Caco-2 (cell line): ENCODE data around the gene JAK1. TPM values are rescaled to one million over a fixed set of nuclear protein-coding genes. Genes with fewer than 3 reads are reported as not detected.

ENCODE experiments used
- BruUV-seq: library from RNA; stranded (reverse); fragments of 400-500 nt; replicated peaks from 2 replicates; lab custom pipeline; 2021; lab: Mats Ljungman, UMichigan
- CTCF ChIA-PET: fragments of 300-600 bp; sonication (Branson Sonifier 250); formaldehyde crosslinking; loops from one replicate; lab custom pipeline; 2022; ENCODE audit warnings: antibody characterized with exemption; lab: Charles Lee
- POLR2A ChIA-PET: fragments of 300-600 bp; sonication (Branson Sonifier 250); formaldehyde crosslinking; loops from one replicate; lab custom pipeline; 2022; ENCODE audit warnings: antibody characterized with exemption; lab: Charles Lee
- DNase-seq, 2 experiments: peaks; one replicate each; pipeline versions ENCODE4 v3.0.0 to v3.0.0-alpha.2; 2020 to 2022
- H3K27me3 ChIP-seq: replicated peaks from 2 replicates; pipeline ENCODE4 v1.6.0; 2011; ENCODE audit warnings: low read length; ENCODE audit not compliant: control insufficient read depth, insufficient read depth
- H3K36me3 ChIP-seq: 2 replicates; pipeline ENCODE4 v1.5.1; 2011; ENCODE audit warnings: low read length; ENCODE audit not compliant: control insufficient read depth, insufficient read depth
- H3K4me1 ChIP-seq: fragments of 250-450 bp; sonication (Bioruptor Pico); 2 replicates; pipeline ENCODE4 v1.5.1; 2020; ENCODE audit warnings: mild to moderate bottlenecking
- H3K4me3 ChIP-seq: 2 replicates; pipeline ENCODE4 v1.5.1; 2011; ENCODE audit warnings: low read depth, mild to moderate bottlenecking, control low read depth, low read length
- H3K9me3 ChIP-seq: fragments of 250-450 bp; sonication (Bioruptor Pico); 2 replicates; pipeline ENCODE4 v1.5.1; 2020; ENCODE audit warnings: mild to moderate bottlenecking, moderate library complexity
- H3K27ac Mint-ChIP-seq: one replicate; pipeline ENCODE4 v1.8.0; 2022; ENCODE audit warnings: mixed read lengths; ENCODE audit not compliant: unreplicated experiment
- H3K27me3 Mint-ChIP-seq: one replicate; pipeline ENCODE4 v1.8.0; 2022; ENCODE audit warnings: mixed read lengths; ENCODE audit not compliant: insufficient read depth, unreplicated experiment
- H3K36me3 Mint-ChIP-seq: one replicate; pipeline ENCODE4 v1.8.0; 2022; ENCODE audit warnings: mild to moderate bottlenecking, mixed read lengths; ENCODE audit not compliant: insufficient read depth, unreplicated experiment
- H3K4me1 Mint-ChIP-seq: one replicate; pipeline ENCODE4 v1.8.0; 2022; ENCODE audit warnings: low read depth, mixed read lengths; ENCODE audit not compliant: unreplicated experiment
- H3K4me3 Mint-ChIP-seq: one replicate; pipeline ENCODE4 v1.8.0; 2022; ENCODE audit warnings: mild to moderate bottlenecking, moderate library complexity, mixed read lengths; ENCODE audit not compliant: unreplicated experiment
- H3K9me3 Mint-ChIP-seq: one replicate; pipeline ENCODE4 v1.8.0; 2022; ENCODE audit warnings: mixed read lengths; ENCODE audit not compliant: unreplicated experiment
- intact Hi-C: fragments of 100-400 bp; cut with micrococcal nuclease; formaldehyde crosslinking; loops from one replicate; pipeline ENCODE4 v1.10.0; 2022; ENCODE audit not compliant: unreplicated experiment
- total RNA-seq: library from RNA; stranded (reverse); gene quantifications from 2 replicates; pipeline ENCODE4 v1.2.3, GENCODE V29; 2022
- TF ChIP-seq, protein P1 (sequence below), 2 experiments: fragments of 200-600 bp in 1 of 2; IDR thresholded peaks; 1 replicate in 1 of 2; 2 replicates in 1 of 2; pipeline versions ENCODE4 v1.5.1 to v1.8.0; 2011 to 2022; ENCODE audit warnings: antibody characterized with exemption in 1 of 2, control low read depth in 1 of 2, inconsistent platforms in 1 of 2, low read depth in 1 of 2, low read length in 1 of 2, mild to moderate bottlenecking in 1 of 2, moderate library complexity in 1 of 2; ENCODE audit not compliant: insufficient read depth in 1 of 2, severe bottlenecking in 1 of 2, unreplicated experiment in 1 of 2

JAK1 gene
- total RNA-seq, 1 experiment from 2014 or later = 35.5 TPM

DNA sequence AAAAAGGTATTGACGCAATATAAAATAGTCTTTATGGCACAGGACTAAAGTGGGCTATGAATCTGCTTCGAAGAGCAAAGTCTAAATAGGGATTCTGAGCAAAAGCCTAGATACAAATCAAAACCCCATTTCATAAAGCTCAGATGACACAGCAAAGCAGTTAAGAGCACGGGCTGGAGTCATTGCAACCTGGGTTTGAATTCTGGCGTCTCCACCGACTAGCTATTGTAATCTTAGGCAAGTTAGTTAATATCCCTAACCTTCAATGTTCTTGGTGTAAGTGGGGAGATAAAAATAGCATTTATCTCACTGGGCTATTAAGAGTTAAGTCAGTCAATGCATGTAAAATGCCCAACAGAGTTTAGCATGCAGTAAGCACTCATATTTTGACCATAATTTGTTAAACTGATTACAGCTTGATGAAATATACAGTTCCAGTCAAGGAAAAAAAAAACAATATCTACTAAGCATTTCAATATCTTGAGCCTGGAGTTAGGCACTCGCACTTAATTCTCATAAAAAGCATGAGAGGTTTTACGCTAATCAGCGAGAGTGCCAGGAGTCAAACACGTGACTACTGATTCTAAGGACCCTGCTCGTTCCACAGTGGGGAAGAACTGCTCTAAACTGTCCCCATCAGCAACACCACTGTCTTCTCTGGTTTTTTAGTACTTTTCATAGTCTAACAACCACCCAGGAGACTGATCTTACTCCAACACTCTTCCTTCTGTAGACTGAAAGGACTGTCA is 75.5 kb downstream of the JAK1 start:
- intact Hi-C loops = no loop called here
- Histone ChIP-seq H3K4me3 (no peak overlapping the region), H3K27me3 (no peaks in the 10 kb centered on the region), H3K9me3 (no peaks in the 10 kb centered on the region), H3K36me3 (no peaks in the 10 kb centered on the region), H3K4me1 (no peaks in the 10 kb centered on the region)
- CTCF ChIA-PET = no interaction called here
- no peaks in the 10 kb centered on the region for H3K36me3 Mint-ChIP-seq
- POLR2A ChIA-PET = no interaction called here
- H3K27ac Mint-ChIP-seq = no peak overlapping the region
- H3K27me3 Mint-ChIP-seq = no peaks in the 10 kb centered on the region
- H3K4me1 Mint-ChIP-seq = no peaks in the 10 kb centered on the region
- no peak for DNase-seq
- H3K4me3 Mint-ChIP-seq = no peak overlapping the region
- no peaks in the 10 kb centered on the region for H3K9me3 Mint-ChIP-seq
- TF ChIP-seq, protein P1, sequence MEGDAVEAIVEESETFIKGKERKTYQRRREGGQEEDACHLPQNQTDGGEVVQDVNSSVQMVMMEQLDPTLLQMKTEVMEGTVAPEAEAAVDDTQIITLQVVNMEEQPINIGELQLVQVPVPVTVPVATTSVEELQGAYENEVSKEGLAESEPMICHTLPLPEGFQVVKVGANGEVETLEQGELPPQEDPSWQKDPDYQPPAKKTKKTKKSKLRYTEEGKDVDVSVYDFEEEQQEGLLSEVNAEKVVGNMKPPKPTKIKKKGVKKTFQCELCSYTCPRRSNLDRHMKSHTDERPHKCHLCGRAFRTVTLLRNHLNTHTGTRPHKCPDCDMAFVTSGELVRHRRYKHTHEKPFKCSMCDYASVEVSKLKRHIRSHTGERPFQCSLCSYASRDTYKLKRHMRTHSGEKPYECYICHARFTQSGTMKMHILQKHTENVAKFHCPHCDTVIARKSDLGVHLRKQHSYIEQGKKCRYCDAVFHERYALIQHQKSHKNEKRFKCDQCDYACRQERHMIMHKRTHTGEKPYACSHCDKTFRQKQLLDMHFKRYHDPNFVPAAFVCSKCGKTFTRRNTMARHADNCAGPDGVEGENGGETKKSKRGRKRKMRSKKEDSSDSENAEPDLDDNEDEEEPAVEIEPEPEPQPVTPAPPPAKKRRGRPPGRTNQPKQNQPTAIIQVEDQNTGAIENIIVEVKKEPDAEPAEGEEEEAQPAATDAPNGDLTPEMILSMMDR (IDR thresholded peaks at IDR 0.05; ENCODE audit: insufficient read depth in 1 of 2, low read depth in 1 of 2, low read length in 1 of 2, severe bottlenecking in 1 of 2, unreplicated experiment in 1 of 2) = no peak
- BruUV-seq = no TSS peak

DNA sequence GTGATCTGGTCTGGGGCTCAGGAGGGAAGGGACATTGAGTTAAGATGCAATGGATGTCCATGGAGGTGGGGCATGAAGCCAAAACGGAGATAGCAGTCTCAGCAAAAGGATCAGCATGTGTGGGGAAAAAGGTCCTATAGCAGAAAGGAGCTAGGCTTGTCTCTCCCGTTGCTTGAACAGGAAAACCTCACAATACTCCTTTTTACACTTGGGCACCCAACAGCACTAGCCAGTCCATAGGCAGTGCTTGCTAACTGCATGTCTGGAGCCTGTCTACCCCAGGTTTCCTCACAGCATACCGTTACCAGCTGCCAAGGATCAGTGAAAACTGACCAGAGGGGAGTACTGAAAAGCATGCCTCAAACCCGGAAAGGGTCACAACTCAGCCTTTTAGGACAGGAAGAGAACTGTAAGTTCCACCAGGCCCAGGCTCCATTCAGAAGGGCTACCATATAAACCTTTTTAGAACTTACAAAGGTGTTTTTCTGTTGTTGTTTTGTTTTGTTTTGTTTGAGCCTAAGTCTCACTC is 78.6 kb downstream of the JAK1 start:
- Mint-ChIP-seq H3K36me3 (no peaks in the 10 kb centered on the region), H3K4me1 (no peaks in the 10 kb centered on the region), H3K4me3 (no peak overlapping the region), H3K9me3 (no peaks in the 10 kb centered on the region), H3K27me3 (no peaks in the 10 kb centered on the region), H3K27ac (no peak overlapping the region)
- TF ChIP-seq, protein P1 (IDR thresholded peaks at IDR 0.05; ENCODE audit: insufficient read depth in 1 of 2, low read depth in 1 of 2, low read length in 1 of 2, severe bottlenecking in 1 of 2, unreplicated experiment in 1 of 2) = no peak
- no peaks in the 10 kb centered on the region for H3K27me3 ChIP-seq
- no TSS peak for BruUV-seq
- H3K36me3 ChIP-seq = no peaks in the 10 kb centered on the region
- ChIA-PET POLR2A (no interaction called here), CTCF (no interaction called here)
- DNase-seq = no peak
- intact Hi-C loops = no loop called here
- H3K4me1 ChIP-seq = no peaks in the 10 kb centered on the region
- H3K4me3 ChIP-seq = no peak overlapping the region
- no peaks in the 10 kb centered on the region for H3K9me3 ChIP-seq

DNA sequence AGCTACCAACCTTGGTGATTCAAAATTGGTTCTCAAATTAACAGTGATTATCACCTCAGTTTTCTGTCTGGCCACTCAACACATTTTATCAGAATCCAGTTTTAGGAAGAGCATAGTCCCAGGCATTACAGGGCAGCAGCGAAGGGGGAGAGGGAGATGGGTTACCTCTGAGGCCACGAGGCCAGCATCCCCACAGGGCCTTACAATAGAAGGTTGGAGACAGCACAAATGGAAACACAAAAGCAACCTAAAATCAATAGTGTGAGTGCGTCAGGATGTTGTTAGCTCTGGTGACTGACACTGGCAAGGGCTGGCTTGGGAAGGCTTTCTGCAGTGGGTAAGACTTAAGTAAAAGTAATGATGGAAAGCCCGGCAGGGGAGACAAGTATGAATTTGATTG is 79.5 kb downstream of the JAK1 start:
- CTCF ChIA-PET = no interaction called here

More for the DNA sequence above, 79.5 kb downstream of the JAK1 start:
- H3K27me3 ChIP-seq = no peaks in the 10 kb centered on the region
- Mint-ChIP-seq H3K4me3 (no peak overlapping the region), H3K27me3 (no peaks in the 10 kb centered on the region), H3K36me3 (no peaks in the 10 kb centered on the region), H3K4me1 (no peaks in the 10 kb centered on the region), H3K9me3 (no peaks in the 10 kb centered on the region), H3K27ac (no peak overlapping the region)
- H3K9me3 ChIP-seq = no peaks in the 10 kb centered on the region
- no peaks in the 10 kb centered on the region for H3K4me1 ChIP-seq
- TF ChIP-seq, protein P1 (IDR thresholded peaks at IDR 0.05; ENCODE audit: insufficient read depth in 1 of 2, low read depth in 1 of 2, low read length in 1 of 2, severe bottlenecking in 1 of 2, unreplicated experiment in 1 of 2) = no peak
- POLR2A ChIA-PET = no interaction called here
- no TSS peak for BruUV-seq
- DNase-seq = no peak
- no peak overlapping the region for H3K4me3 ChIP-seq
- H3K36me3 ChIP-seq = no peaks in the 10 kb centered on the region
- intact Hi-C loops = no loop called here
